Measurements from ENCODE around the gene WDR7.

Gene WDR7

GRCh38 chr18:57023275-57023882 lies 372.2 kb downstream of the WDR7 start:
- Histone ChIP-seq H3K9ac (no peak overlapping the region), H4K20me1 (ENCODE audit: insufficient read depth) (no peaks in the 10 kb centered on the region), H3K4me2 (no peak overlapping the region), H3K27me3 (ENCODE audit: insufficient read depth, low read depth) (no peaks in the 10 kb centered on the region), H2AFZ (ENCODE audit: low read depth) (no peak overlapping the region), H3K4me1 (ENCODE audit: low read depth, poor library complexity, severe bottlenecking) (peaks cover 4% of the 10 kb centered on the region), H3K27ac (no peak overlapping the region), H3K4me3 (IDR thresholded peaks at IDR 0.05; ENCODE audit: insufficient read depth, low read depth, low read length) (no peak overlapping the region), H3K36me3 (ENCODE audit: insufficient read depth) (no peaks in the 10 kb centered on the region), H3K79me2 (ENCODE audit: insufficient read depth, low read depth) (no peaks in the 10 kb centered on the region)
- TF ChIP-seq, protein P1, sequence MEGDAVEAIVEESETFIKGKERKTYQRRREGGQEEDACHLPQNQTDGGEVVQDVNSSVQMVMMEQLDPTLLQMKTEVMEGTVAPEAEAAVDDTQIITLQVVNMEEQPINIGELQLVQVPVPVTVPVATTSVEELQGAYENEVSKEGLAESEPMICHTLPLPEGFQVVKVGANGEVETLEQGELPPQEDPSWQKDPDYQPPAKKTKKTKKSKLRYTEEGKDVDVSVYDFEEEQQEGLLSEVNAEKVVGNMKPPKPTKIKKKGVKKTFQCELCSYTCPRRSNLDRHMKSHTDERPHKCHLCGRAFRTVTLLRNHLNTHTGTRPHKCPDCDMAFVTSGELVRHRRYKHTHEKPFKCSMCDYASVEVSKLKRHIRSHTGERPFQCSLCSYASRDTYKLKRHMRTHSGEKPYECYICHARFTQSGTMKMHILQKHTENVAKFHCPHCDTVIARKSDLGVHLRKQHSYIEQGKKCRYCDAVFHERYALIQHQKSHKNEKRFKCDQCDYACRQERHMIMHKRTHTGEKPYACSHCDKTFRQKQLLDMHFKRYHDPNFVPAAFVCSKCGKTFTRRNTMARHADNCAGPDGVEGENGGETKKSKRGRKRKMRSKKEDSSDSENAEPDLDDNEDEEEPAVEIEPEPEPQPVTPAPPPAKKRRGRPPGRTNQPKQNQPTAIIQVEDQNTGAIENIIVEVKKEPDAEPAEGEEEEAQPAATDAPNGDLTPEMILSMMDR (conservative IDR thresholded peaks at IDR 0.05; ENCODE audit: low read depth, low read length), result no peak

DNA sequence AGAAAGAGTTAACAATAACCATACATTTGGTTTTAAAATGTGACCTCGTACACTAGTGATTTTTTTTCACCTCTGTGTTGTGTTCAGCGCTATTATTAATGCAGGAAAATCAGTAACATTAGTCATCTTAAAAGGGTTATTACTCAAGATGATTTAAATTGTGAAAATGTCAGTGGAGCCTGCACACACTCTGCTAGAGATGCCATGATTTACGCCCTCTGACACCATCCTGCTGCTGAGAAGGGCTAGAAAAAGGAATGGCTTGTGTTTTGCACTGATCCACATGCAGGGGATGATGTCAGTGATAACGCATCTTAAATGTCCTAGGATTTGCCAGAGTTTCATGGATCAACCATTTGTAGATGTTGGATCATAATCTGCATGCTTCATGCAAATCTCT lies 374.4 kb downstream of the WDR7 start:
- no peak overlapping the region for H2AFZ ChIP-seq (ENCODE audit: low read depth)
- H3K4me3 ChIP-seq (IDR thresholded peaks at IDR 0.05; ENCODE audit: insufficient read depth, low read depth, low read length), result no peak overlapping the region
- no peaks in the 10 kb centered on the region for H3K36me3 ChIP-seq (ENCODE audit: insufficient read depth)
- no peak overlapping the region for H3K27ac ChIP-seq
- no peaks in the 10 kb centered on the region for H3K79me2 ChIP-seq (ENCODE audit: insufficient read depth, low read depth)
- TF ChIP-seq, protein P1 (conservative IDR thresholded peaks at IDR 0.05; ENCODE audit: low read depth, low read length), result no peak
- H3K4me2 ChIP-seq, result no peak overlapping the region
- H3K4me1 ChIP-seq (ENCODE audit: low read depth, poor library complexity, severe bottlenecking), result no peaks in the 10 kb centered on the region
- H3K27me3 ChIP-seq (ENCODE audit: insufficient read depth, low read depth), result no peaks in the 10 kb centered on the region
- no peak overlapping the region for H3K9ac ChIP-seq
- no peaks in the 10 kb centered on the region for H4K20me1 ChIP-seq (ENCODE audit: insufficient read depth)

- H3K4me2 ChIP-seq, result no peak overlapping the region
- no peak overlapping the region for H2AFZ ChIP-seq (ENCODE audit: low read depth)
- H3K27me3 ChIP-seq (ENCODE audit: insufficient read depth, low read depth), result no peaks in the 10 kb centered on the region
- no peaks in the 10 kb centered on the region for H4K20me1 ChIP-seq (ENCODE audit: insufficient read depth)
- H3K9ac ChIP-seq, result no peak overlapping the region
- TF ChIP-seq, protein P1 (conservative IDR thresholded peaks at IDR 0.05; ENCODE audit: low read depth, low read length), result no peak
- no peaks in the 10 kb centered on the region for H3K36me3 ChIP-seq (ENCODE audit: insufficient read depth)
- H3K79me2 ChIP-seq (ENCODE audit: insufficient read depth, low read depth), result no peaks in the 10 kb centered on the region
- no peak overlapping the region for H3K4me3 ChIP-seq (IDR thresholded peaks at IDR 0.05; ENCODE audit: insufficient read depth, low read depth, low read length)
- H3K4me1 ChIP-seq (ENCODE audit: low read depth, poor library complexity, severe bottlenecking), result no peaks in the 10 kb centered on the region
- no peak overlapping the region for H3K27ac ChIP-seq
Observed at GRCh38 chr18:57026316-57026715, 375.2 kb downstream of the WDR7 start.

DNA sequence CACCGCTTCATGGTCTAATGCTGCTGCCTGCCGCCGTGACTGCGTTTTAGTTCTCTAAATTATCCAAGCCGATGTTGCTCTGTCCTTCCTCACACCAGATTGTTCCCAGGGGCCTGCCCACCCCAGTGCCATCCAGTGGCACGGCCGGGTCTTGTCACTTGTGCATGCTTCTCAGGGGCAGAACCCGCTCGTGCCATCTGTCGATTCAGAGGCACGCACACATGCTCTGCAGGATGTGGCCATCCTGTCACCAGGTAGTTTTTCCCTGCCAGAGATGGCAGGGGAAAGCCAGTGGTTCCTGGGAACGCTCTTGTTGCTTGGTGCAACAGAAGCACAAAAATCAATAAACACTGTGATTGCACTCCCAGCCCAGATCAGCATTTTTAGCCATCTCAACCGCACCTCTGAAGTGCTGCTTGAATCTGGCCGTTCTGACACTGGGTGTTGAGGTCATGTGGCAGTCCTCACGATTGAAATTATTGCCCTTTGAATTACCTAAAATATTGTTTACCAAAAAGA lies 376.1 kb downstream of the WDR7 start:
- no peaks in the 10 kb centered on the region for H3K27me3 ChIP-seq (ENCODE audit: insufficient read depth, low read depth)
- no peaks in the 10 kb centered on the region for H3K36me3 ChIP-seq (ENCODE audit: insufficient read depth)
- no peak overlapping the region for H3K27ac ChIP-seq
- H4K20me1 ChIP-seq (ENCODE audit: insufficient read depth), result no peaks in the 10 kb centered on the region
- H3K79me2 ChIP-seq (ENCODE audit: insufficient read depth, low read depth), result no peaks in the 10 kb centered on the region
- no peak overlapping the region for H3K4me2 ChIP-seq
- no peaks in the 10 kb centered on the region for H3K4me1 ChIP-seq (ENCODE audit: low read depth, poor library complexity, severe bottlenecking)
- no peak overlapping the region for H3K4me3 ChIP-seq (IDR thresholded peaks at IDR 0.05; ENCODE audit: insufficient read depth, low read depth, low read length)
- H2AFZ ChIP-seq (ENCODE audit: low read depth), result no peak overlapping the region
- no peak overlapping the region for H3K9ac ChIP-seq
- TF ChIP-seq, protein P1 (conservative IDR thresholded peaks at IDR 0.05; ENCODE audit: low read depth, low read length), result no peak
